AG04449 (cell line): ENCODE results near the gene LNX2.
A peak's percentile ranks its signal among the peaks of the same experiment; 100 is the strongest.

Source experiments
- CTCF ChIA-PET: fragments of 350-600 bp; formaldehyde crosslinking; extraction: SDS; loops from one replicate; lab custom pipeline; 2021; ENCODE audit warnings: antibody characterized with exemption; lab: Yijun Ruan, JAX
- POLR2A ChIA-PET: fragments of 400-600, 350-600 bp; formaldehyde crosslinking; extraction: SDS; loops from one replicate; lab custom pipeline; 2020; ENCODE audit warnings: antibody characterized with exemption, inconsistent platforms; lab: Yijun Ruan, JAX
- DNase-seq: peaks from one replicate; pipeline ENCODE4 v3.0.0-alpha.2; 2010; ENCODE audit warnings: low read depth, low spot score
- H3K4me3 ChIP-seq: 2 replicates; pipeline ENCODE4 v1.5.1; 2011; ENCODE audit warnings: low read depth, mild to moderate bottlenecking, control low read depth, low read length
- TF ChIP-seq, protein P1 (sequence below): IDR thresholded peaks from one replicate; pipeline ENCODE4 v1.5.1; 2011; ENCODE audit warnings: mild to moderate bottlenecking, moderate library complexity, low read length, control low read depth, inconsistent platforms; ENCODE audit not compliant: insufficient read depth; ENCODE audit errors: missing control alignments

LNX2 gene

DNA sequence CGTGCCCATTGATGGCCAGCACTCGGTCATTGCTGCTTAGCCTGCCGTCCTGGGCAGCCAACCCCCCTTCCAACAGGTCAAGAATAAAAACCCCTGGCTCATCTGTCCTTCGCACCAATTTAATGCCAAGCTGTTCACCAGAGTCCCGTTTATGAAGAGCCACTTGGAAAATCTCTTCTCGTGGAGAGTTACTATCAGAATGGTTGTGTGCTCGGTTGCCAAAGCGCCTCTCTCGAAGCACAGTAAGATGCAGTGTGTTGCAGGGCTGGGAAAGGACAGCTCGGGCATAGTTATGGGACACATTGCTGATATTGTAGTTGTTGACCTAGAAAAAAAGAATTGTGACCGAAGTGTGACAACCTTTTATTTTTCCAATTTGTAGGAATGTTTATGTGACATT is 57.9 kb downstream of the LNX2 start:
- POLR2A ChIA-PET: no interaction called here
- no peak overlapping the region for H3K4me3 ChIP-seq
- DNase-seq: no peak
- TF ChIP-seq, protein P1, sequence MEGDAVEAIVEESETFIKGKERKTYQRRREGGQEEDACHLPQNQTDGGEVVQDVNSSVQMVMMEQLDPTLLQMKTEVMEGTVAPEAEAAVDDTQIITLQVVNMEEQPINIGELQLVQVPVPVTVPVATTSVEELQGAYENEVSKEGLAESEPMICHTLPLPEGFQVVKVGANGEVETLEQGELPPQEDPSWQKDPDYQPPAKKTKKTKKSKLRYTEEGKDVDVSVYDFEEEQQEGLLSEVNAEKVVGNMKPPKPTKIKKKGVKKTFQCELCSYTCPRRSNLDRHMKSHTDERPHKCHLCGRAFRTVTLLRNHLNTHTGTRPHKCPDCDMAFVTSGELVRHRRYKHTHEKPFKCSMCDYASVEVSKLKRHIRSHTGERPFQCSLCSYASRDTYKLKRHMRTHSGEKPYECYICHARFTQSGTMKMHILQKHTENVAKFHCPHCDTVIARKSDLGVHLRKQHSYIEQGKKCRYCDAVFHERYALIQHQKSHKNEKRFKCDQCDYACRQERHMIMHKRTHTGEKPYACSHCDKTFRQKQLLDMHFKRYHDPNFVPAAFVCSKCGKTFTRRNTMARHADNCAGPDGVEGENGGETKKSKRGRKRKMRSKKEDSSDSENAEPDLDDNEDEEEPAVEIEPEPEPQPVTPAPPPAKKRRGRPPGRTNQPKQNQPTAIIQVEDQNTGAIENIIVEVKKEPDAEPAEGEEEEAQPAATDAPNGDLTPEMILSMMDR: no peak
- CTCF ChIA-PET: no interaction called here

DNA sequence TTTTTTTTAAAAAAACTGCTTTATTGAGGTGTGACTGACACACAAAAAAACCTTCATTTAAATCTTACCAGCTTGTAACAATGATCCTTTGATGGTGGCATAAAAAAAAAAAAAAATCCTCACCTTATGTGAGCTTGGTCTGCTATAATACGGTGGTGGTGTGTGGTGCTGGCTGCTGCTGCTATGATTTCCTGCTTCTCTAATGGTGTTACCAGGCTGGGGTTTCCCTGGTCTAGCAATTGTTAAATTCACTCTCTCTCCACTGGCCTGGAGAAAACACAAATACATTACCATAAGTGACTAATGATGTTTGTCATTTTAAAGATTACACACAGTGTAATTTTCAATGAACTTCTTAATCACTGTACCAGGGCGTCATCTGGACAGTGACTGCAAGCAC is 60.6 kb downstream of the LNX2 start:
- ChIA-PET CTCF (interaction anchor here (1.5 to 7.5 kb wide), 2 partner anchors 10 to 268 kb away, joined by 4 to 91 read pairs; no protein-coding TSS in a partner anchor), POLR2A (no interaction called here)
- H3K4me3 ChIP-seq: no peak overlapping the region
- TF ChIP-seq, protein P1: no peak
- DNase-seq: no peak

DNA sequence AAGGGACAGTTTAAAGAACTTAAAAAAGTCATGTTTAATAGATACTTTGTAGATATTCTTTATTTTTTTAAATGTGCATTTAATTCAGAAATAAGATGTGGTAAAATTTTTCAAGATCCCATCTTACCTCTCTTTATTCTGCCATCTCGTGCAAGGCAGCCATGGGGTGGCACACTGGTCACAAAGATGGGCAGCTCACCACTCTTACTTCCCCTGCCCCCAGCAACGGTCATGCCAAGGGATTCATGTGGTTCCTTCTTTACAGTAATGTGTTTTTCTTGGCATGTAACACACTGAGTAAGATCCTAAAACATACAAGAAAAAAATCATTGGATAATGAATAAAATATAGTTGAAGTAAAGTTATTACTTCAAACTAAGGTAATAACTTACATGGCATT is 64.2 kb downstream of the LNX2 start:
- DNase-seq: peak; percentile 37
- TF ChIP-seq, protein P1: peak; percentile 25
- ChIA-PET CTCF (interaction anchor here (1.1 to 7.5 kb wide), 4 partner anchors 9 to 272 kb away, joined by 3 to 91 read pairs (median 4); no protein-coding TSS in a partner anchor), POLR2A (no interaction called here)
- no peak overlapping the region for H3K4me3 ChIP-seq

DNA sequence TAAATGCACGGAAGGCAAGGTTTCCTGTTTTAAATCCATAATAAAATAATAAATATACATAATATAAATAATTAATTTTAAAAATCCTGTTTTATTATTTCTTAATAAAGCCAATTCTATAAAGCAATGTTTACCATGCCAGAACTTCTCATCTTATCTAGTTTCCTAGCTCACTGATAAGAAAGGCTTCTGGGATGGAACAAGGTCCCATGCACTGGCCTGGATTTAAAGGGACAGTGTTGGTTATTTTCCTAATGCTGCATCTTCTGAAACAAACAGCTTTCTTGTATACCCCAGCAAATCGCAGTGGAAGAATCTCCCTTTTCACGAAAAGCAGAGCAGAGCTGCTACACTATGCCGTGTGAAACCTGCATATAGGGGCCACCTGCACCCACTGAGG is 68.8 kb downstream of the LNX2 start:
- DNase-seq: no peak
- ChIA-PET CTCF (interaction anchor here (0.7 to 4.3 kb wide), 4 partner anchors 19 to 276 kb away, joined by 3 to 23 read pairs (median 4); no protein-coding TSS in a partner anchor), POLR2A (no interaction called here)
- TF ChIP-seq, protein P1: no peak
- no peak overlapping the region for H3K4me3 ChIP-seq

DNA sequence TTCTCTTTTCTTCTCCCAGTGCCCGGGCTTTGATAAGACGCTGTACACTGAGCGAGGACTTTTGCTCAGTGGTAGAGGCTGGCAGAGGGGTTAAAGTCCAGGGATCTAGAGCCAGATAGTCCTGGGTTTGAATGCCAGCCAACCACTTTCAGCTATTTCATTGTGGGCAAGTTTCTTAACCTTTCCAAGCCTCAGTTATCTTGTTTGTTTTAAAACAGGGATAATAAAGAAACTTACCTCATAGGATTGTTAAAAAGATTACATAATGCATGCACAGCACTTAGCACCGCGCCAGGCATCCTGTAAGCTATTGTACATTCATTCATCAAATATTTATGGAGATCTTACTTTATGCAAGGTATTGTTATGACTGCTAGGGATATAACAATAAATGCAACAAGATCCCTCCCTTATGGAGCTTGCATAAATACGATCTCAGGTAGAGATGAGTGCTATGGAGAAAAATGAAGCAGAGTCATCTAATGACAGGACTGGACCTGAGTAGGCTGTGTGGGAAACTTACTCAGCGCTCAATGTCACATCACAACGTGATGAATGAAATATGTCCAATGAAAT is 70.8 kb downstream of the LNX2 start:
- H3K4me3 ChIP-seq: no peak overlapping the region
- CTCF ChIA-PET: interaction anchor here (3.0 to 4.3 kb wide), 2 partner anchors 17 to 276 kb away, joined by 10 to 23 read pairs; no protein-coding TSS in a partner anchor
- no peak for DNase-seq
- TF ChIP-seq, protein P1: no peak
- POLR2A ChIA-PET: no interaction called here

DNA sequence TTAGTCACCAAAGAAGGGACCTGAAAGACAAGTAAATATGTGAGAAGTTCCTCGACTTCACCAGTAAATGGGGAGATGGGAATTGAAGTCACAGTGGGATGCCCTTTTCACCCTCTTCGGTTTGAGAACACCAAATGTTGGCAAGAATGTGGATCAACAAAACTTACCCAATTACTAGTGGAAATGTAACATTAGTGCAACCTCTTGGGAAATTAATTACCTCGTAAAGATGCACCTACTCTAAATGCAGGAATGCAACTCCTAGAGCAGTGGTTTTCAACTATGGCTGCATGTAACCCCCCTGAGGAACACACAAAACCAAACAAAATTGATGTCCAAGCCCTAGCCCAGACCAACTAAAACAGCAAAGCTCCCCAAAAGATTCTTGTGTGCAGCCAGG is 78.1 kb downstream of the LNX2 start:
- CTCF ChIA-PET: interaction anchor here (0.8 to 17.8 kb wide), 7 partner anchors 8 to 285 kb away, joined by 3 to 335 read pairs (median 3); partner anchors contain the start of gene LNX2
- TF ChIP-seq, protein P1: no peak
- POLR2A ChIA-PET: no interaction called here
- no peak for DNase-seq
- no peak overlapping the region for H3K4me3 ChIP-seq
